ENCODE data around the gene RPS6KA5. TPM values are rescaled to one million over a fixed set of nuclear protein-coding genes. Genes with fewer than 3 reads are reported as not detected.
"Not testable (repeated sequence)": the region's sequence is repeated elsewhere in the genome, so short reads cannot be mapped to it uniquely, and the experiment has no call there.

RPS6KA5 gene
- total and polyA plus RNA-seq, 2 donors (not counting 1 experiment from before 2014, with no cell fraction given) = 0.59 to 2.0 TPM

GRCh38 chr14:90940318-90940962, 120.0 kb downstream of the RPS6KA5 start:
- H3K36me3 ChIP-seq (ENCODE audit: control insufficient read depth, insufficient read depth, low read length) = no peaks in the 10 kb centered on the region
- no peak overlapping the region for H3K4me2 ChIP-seq (ENCODE audit: extremely low read depth, insufficient read depth, low read length)
- H3K79me2 ChIP-seq (ENCODE audit: control insufficient read depth, insufficient read depth, low read length) = no peaks in the 10 kb centered on the region
- H3K27me3 ChIP-seq (ENCODE audit: control insufficient read depth, insufficient read depth, low read length) = no peaks in the 10 kb centered on the region
- no peak overlapping the region for H2AFZ ChIP-seq (ENCODE audit: low read length)
- TF ChIP-seq CTCF (conservative IDR thresholded peaks at IDR 0.05 in 1 of 2, IDR thresholded peaks at IDR 0.05 in 1 of 2; ENCODE audit: low read depth in 1 of 2, low read length in 2 of 2) (no peak), EZH2 (IDR thresholded peaks at IDR 0.05; ENCODE audit: low read length, missing control alignments) (no peak)
- no peaks in the 10 kb centered on the region for H4K20me1 ChIP-seq (ENCODE audit: control insufficient read depth, extremely low read depth, insufficient read depth, low read length)
- no peak overlapping the region for H3K4me3 ChIP-seq (replicated peaks in 1 of 4; ENCODE audit: control extremely low read depth in 1 of 4, insufficient read depth in 1 of 4, low read depth in 3 of 4, low read length in 4 of 4)
- H3K9me3 ChIP-seq (ENCODE audit: control insufficient read depth, insufficient read depth, low read depth, low read length) = no peaks in the 10 kb centered on the region
- H3K9ac ChIP-seq (ENCODE audit: insufficient read depth, low read length) = no peak overlapping the region
- DNase-seq (ENCODE audit: low read depth in 2 of 2) = no peak
- H3K4me1 ChIP-seq (ENCODE audit: control insufficient read depth, extremely low read depth, insufficient read depth, low read length) = no peaks in the 10 kb centered on the region
- no peak overlapping the region for H3K27ac ChIP-seq (ENCODE audit: insufficient read depth, low read length)

GRCh38 chr14:90939252-90939795, 121.1 kb downstream of the RPS6KA5 start:
- not testable (repeated sequence) for H2AFZ ChIP-seq (ENCODE audit: low read length); DNase-seq (ENCODE audit: low read depth in 2 of 2); H3K9ac ChIP-seq (ENCODE audit: insufficient read depth, low read length); H3K27ac ChIP-seq (ENCODE audit: insufficient read depth, low read length); H3K79me2 ChIP-seq (ENCODE audit: control insufficient read depth, insufficient read depth, low read length); H3K4me3 ChIP-seq (replicated peaks in 1 of 4; ENCODE audit: control extremely low read depth in 1 of 4, insufficient read depth in 1 of 4, low read depth in 3 of 4, low read length in 4 of 4); H3K27me3 ChIP-seq (ENCODE audit: control insufficient read depth, insufficient read depth, low read length); H3K36me3 ChIP-seq (ENCODE audit: control insufficient read depth, insufficient read depth, low read length); H3K4me2 ChIP-seq (ENCODE audit: extremely low read depth, insufficient read depth, low read length); H3K4me1 ChIP-seq (ENCODE audit: control insufficient read depth, extremely low read depth, insufficient read depth, low read length); H4K20me1 ChIP-seq (ENCODE audit: control insufficient read depth, extremely low read depth, insufficient read depth, low read length); H3K9me3 ChIP-seq (ENCODE audit: control insufficient read depth, insufficient read depth, low read depth, low read length)

- H3K9me3 ChIP-seq (ENCODE audit: control insufficient read depth, insufficient read depth, low read depth, low read length) = no peaks in the 10 kb centered on the region
- H4K20me1 ChIP-seq (ENCODE audit: control insufficient read depth, extremely low read depth, insufficient read depth, low read length) = no peaks in the 10 kb centered on the region
- H3K4me1 ChIP-seq (ENCODE audit: control insufficient read depth, extremely low read depth, insufficient read depth, low read length) = no peaks in the 10 kb centered on the region
- TF ChIP-seq EZH2 (IDR thresholded peaks at IDR 0.05; ENCODE audit: low read length, missing control alignments) (no peak), CTCF (conservative IDR thresholded peaks at IDR 0.05 in 1 of 2, IDR thresholded peaks at IDR 0.05 in 1 of 2; ENCODE audit: low read depth in 1 of 2, low read length in 2 of 2) (no peak)
- no peak for DNase-seq (ENCODE audit: low read depth in 2 of 2)
- H3K36me3 ChIP-seq (ENCODE audit: control insufficient read depth, insufficient read depth, low read length) = no peaks in the 10 kb centered on the region
- no peak overlapping the region for H3K4me3 ChIP-seq (replicated peaks in 1 of 4; ENCODE audit: control extremely low read depth in 1 of 4, insufficient read depth in 1 of 4, low read depth in 3 of 4, low read length in 4 of 4)
- H3K9ac ChIP-seq (ENCODE audit: insufficient read depth, low read length) = no peak overlapping the region
- H2AFZ ChIP-seq (ENCODE audit: low read length) = no peak overlapping the region
- H3K79me2 ChIP-seq (ENCODE audit: control insufficient read depth, insufficient read depth, low read length) = no peaks in the 10 kb centered on the region
- H3K27ac ChIP-seq (ENCODE audit: insufficient read depth, low read length) = no peak overlapping the region
- H3K27me3 ChIP-seq (ENCODE audit: control insufficient read depth, insufficient read depth, low read length) = no peaks in the 10 kb centered on the region
- H3K4me2 ChIP-seq (ENCODE audit: extremely low read depth, insufficient read depth, low read length) = no peak overlapping the region
Measured at GRCh38 chr14:90938615-90939014, 121.8 kb downstream of the RPS6KA5 start.
